ENCODE data around the gene TENT5A. TPM values are rescaled to one million over a fixed set of nuclear protein-coding genes. Genes with fewer than 3 reads are reported as not detected.

The TENT5A gene
- total RNA-seq, 1 donor = 40.0 TPM

- no peak for DNase-seq (ENCODE audit: low read depth)
- TF ChIP-seq CTCF (IDR thresholded peaks at IDR 0.05; ENCODE audit: insufficient read depth, low read length) = no peak
- H3K4me3 ChIP-seq (ENCODE audit: low read depth, low read length) = no peak overlapping the region
These were observed 39.3 kb downstream of the TENT5A start for GRCh38 chr6:81713205-81713604.

DNA sequence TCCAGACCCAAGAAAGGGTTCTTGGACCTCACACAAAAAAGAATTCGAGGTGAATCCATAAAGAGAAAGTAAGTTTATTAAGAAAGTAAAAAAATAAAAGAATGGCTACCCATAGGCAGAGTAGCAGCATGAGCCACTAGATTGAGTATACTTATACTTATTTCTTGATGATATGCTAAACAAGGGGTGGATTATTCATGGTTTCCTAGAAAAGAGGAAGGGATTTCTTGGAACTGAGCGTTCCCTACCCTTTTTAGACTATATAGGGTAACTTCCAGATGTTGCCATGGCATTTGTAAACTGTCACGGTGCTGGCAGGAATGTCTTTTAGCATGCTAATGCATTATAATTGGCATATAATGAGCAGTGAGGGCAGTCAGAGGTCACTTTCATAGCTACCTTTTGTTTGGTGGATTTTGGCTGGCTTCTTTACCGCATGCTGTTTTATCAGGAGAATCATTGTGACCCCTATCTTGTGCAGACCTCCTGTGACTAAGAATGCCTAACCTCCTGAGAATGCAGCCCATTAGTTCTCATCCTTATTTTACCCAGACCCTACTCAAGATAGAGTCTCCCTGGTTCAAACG is 44.3 kb downstream of the TENT5A start:
- H3K4me3 ChIP-seq (ENCODE audit: low read depth, low read length) = no peak overlapping the region
- TF ChIP-seq CTCF (IDR thresholded peaks at IDR 0.05; ENCODE audit: insufficient read depth, low read length) = no peak
- DNase-seq (ENCODE audit: low read depth) = no peak

DNA sequence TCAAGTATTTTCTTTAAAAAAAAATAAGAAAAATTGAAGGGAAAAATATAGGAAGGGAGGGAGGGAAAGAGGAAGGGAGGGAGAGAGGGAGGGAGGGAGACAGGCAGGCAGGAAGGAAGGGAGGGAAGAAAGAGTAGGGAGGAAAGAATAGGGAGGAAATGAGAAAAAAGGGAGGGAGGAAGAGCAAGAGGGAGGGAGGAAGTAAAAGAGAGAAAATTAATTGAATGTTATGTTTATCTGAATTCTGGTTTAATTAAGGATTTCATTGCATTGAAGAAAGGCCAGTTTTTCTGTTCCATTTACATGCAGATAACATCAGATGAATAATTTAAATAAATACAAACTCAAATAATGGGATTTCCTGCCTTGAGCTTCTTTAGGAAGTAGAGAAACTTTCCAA is 47.8 kb downstream of the TENT5A start:
- no peak for DNase-seq (ENCODE audit: low read depth)
- no peak overlapping the region for H3K4me3 ChIP-seq (ENCODE audit: low read depth, low read length)
- no peak for TF ChIP-seq CTCF (IDR thresholded peaks at IDR 0.05; ENCODE audit: insufficient read depth, low read length)

GRCh38 chr6:81700414-81700813 is 52.1 kb downstream of the TENT5A start:
- no peak for TF ChIP-seq CTCF (IDR thresholded peaks at IDR 0.05; ENCODE audit: insufficient read depth, low read length)
- peak; percentile 7 for DNase-seq (ENCODE audit: low read depth)

DNA sequence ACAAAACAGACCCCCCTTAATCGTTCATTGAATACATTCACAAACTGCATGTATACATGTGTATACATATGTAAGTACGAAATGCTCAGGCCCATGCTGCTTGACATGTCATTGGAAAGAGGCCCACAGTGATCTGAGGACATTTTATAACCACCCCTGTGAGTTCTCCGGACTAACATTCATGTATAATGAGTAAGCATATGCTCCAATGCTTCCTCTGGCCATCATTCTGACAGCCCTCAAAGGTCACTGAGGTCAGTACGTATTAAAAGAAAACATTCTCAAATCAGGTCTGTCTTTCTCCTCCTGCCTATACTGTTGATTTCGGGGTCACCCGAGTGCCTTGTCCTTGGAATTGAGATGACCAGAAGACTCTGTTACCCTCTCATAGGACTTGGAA is 54.9 kb downstream of the TENT5A start:
- DNase-seq (ENCODE audit: low read depth) = peak; percentile 41
- H3K4me3 ChIP-seq (ENCODE audit: low read depth, low read length) = no peak overlapping the region
- TF ChIP-seq CTCF (IDR thresholded peaks at IDR 0.05; ENCODE audit: insufficient read depth, low read length) = no peak

More at GRCh38 chr6:81700414-81700813, 52.1 kb downstream of the TENT5A start:
- no peak overlapping the region for H3K4me3 ChIP-seq (ENCODE audit: low read depth, low read length)

DNA sequence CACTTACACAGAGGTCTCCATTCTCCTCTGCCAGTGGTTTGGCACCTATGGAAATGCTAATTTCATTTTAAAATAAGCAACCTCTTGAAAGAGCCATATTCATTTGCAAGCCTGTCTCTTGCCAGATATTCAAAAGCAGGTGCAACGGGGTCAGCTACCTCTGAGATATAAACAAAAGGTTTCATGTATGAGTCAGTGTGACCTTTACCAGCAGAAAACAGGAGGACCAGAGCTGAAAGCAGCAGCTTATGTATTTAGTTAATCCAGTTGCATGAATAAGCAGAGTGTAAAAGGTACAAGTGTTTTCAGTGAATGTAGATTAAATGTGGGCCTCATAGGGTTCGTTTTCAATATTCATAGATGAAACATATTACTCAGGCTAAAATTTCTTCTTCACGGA is 56.0 kb downstream of the TENT5A start:
- no peak for DNase-seq (ENCODE audit: low read depth)
- H3K4me3 ChIP-seq (ENCODE audit: low read depth, low read length) = no peak overlapping the region
- no peak for TF ChIP-seq CTCF (IDR thresholded peaks at IDR 0.05; ENCODE audit: insufficient read depth, low read length)

Small RNA genes within 50 kb of the gene (small RNA-seq; reads per million reads assigned to genes)
- gene AL078599.1 = not detected
- gene RF00156 = not detected
